Measurements from ENCODE around the gene HMG20A.

DNA sequence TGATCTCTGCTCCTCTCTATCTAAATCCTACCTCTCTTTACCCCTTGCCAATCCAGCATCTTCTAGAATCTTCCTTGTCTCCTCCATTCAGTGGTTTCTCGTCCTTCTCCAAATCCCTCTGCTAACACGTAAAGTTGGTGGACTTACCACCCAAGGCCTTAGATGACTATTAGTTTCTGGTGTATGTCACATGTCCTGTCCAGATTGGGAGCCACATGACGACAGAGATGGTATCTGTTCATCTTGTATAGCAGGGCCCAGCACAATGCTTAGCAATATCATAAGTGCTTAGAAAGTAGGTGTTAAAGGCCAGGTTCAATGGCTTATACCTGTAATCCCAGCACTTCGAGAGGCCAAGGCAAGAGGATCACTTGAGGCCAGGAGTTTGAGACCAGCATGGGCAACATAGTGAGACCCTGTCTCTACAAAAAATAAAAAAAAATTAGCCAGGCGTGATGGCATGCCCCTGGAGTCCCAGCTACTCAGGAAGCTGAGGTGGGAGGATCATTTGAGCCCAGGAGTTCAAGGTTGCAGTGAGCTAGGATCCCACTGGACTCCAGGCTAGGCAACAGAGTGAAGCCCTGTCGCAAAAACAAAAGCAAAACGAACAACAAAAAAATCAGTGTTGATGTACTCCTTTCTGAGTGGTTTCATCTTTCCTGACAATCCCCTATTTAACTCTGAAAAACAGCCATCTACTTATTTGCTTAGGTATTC is 81.8 kb downstream of the HMG20A start:
- TF ChIP-seq POLR2A (IDR thresholded peaks at IDR 0.05) (no peak), EP300 (IDR thresholded peaks at IDR 0.05) (no peak)
- TF ChIP-seq, protein P1, sequence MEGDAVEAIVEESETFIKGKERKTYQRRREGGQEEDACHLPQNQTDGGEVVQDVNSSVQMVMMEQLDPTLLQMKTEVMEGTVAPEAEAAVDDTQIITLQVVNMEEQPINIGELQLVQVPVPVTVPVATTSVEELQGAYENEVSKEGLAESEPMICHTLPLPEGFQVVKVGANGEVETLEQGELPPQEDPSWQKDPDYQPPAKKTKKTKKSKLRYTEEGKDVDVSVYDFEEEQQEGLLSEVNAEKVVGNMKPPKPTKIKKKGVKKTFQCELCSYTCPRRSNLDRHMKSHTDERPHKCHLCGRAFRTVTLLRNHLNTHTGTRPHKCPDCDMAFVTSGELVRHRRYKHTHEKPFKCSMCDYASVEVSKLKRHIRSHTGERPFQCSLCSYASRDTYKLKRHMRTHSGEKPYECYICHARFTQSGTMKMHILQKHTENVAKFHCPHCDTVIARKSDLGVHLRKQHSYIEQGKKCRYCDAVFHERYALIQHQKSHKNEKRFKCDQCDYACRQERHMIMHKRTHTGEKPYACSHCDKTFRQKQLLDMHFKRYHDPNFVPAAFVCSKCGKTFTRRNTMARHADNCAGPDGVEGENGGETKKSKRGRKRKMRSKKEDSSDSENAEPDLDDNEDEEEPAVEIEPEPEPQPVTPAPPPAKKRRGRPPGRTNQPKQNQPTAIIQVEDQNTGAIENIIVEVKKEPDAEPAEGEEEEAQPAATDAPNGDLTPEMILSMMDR (IDR thresholded peaks at IDR 0.05): no peak
